GM23338 (cell line): ENCODE measurements around the gene GNL3. TPM values are rescaled to one million over a fixed set of nuclear protein-coding genes. Genes with fewer than 3 reads are reported as not detected.

Experiments
- ATAC-seq: fragments of 200-7000 bp; cut with Tn5 transposase; 3 replicates; pipeline ENCODE4 v1.9.1; 2020
- DNase-seq: peaks from one replicate; pipeline ENCODE4 v3.0.0-alpha.2; 2015; ENCODE audit warnings: low spot score
- H2AFZ ChIP-seq: fragments of 200-600 bp; sonication (generic); 2 replicates; pipeline ENCODE4 v1.8.0; 2016; ENCODE audit warnings: antibody characterized with exemption, mild to moderate bottlenecking, moderate library complexity
- H3F3A ChIP-seq: fragments of 200-600 bp; sonication (generic); replicated peaks from 2 replicates; pipeline ENCODE4 v1.8.0; 2017; ENCODE audit warnings: antibody characterized with exemption, mixed run types, low read depth
- H3K27ac ChIP-seq: fragments of 200-600 bp; sonication (generic); 2 replicates; pipeline ENCODE4 v1.6.1; 2016; ENCODE audit warnings: low read depth
- H3K27me3 ChIP-seq: fragments of 200-600 bp; sonication (generic); 2 replicates; pipeline ENCODE4 v1.8.0; 2016; ENCODE audit warnings: mild to moderate bottlenecking, mixed run types, moderate library complexity; ENCODE audit not compliant: insufficient read depth
- H3K36me3 ChIP-seq: fragments of 200-600 bp; sonication (generic); 2 replicates; pipeline ENCODE4 v1.8.0; 2016; ENCODE audit warnings: mild to moderate bottlenecking; ENCODE audit not compliant: insufficient read depth
- H3K4me1 ChIP-seq: fragments of 200-600 bp; sonication (generic); 2 replicates; pipeline ENCODE4 v1.8.0; 2016; ENCODE audit warnings: mild to moderate bottlenecking, moderate library complexity; ENCODE audit not compliant: insufficient read depth
- H3K4me2 ChIP-seq: fragments of 200-600 bp; sonication (generic); 2 replicates; pipeline ENCODE4 v1.7.1; 2017; ENCODE audit warnings: mixed run types
- H3K4me3 ChIP-seq: fragments of 200-600 bp; sonication (generic); 2 replicates; pipeline ENCODE4 v1.6.1; 2016; ENCODE audit warnings: mixed run types
- H3K79me2 ChIP-seq: fragments of 200-600 bp; sonication (generic); replicated peaks from 2 replicates; pipeline ENCODE4 v1.8.0; 2017; ENCODE audit warnings: mild to moderate bottlenecking; ENCODE audit not compliant: insufficient read depth
- H3K9me2 ChIP-seq: fragments of 200-600 bp; sonication (generic); 2 replicates; pipeline ENCODE4 v1.8.0; 2017; ENCODE audit not compliant: insufficient read depth
- H4K20me1 ChIP-seq: fragments of 200-600 bp; sonication (generic); replicated peaks from 2 replicates; pipeline ENCODE4 v1.8.0; 2017; ENCODE audit warnings: mild to moderate bottlenecking; ENCODE audit not compliant: insufficient read depth
- H3K27ac Mint-ChIP-seq: 2 replicates; pipeline ENCODE4 v1.8.0; 2020; ENCODE audit warnings: inconsistent platforms, mild to moderate bottlenecking, moderate library complexity, mixed read lengths
- H3K27me3 Mint-ChIP-seq: 3 replicates; pipeline ENCODE4 v1.8.0; 2022; ENCODE audit warnings: low read depth, mild to moderate bottlenecking, moderate library complexity, mixed read lengths, inconsistent platforms; ENCODE audit not compliant: insufficient read depth, poor library complexity
- H3K36me3 Mint-ChIP-seq: 3 replicates; pipeline ENCODE4 v1.8.0; 2021; ENCODE audit warnings: low read depth, mild to moderate bottlenecking, inconsistent platforms, moderate library complexity, mixed read lengths
- H3K4me1 Mint-ChIP-seq: 3 replicates; pipeline ENCODE4 v1.8.0; 2020; ENCODE audit warnings: mild to moderate bottlenecking, inconsistent platforms, mixed read lengths
- H3K4me3 Mint-ChIP-seq: 3 replicates; pipeline ENCODE4 v1.8.0; 2021; ENCODE audit warnings: moderate library complexity, mild to moderate bottlenecking, inconsistent platforms, mixed read lengths
- H3K9me3 Mint-ChIP-seq: 3 replicates; pipeline ENCODE4 v1.8.0; 2020; ENCODE audit warnings: moderate library complexity, mild to moderate bottlenecking, inconsistent platforms, mixed read lengths
- CREB1 ChIP-seq: fragments of 250-450 bp; sonication (Bioruptor Pico); IDR thresholded peaks from 2 replicates; pipeline ENCODE4 v1.5.0; 2020; ENCODE audit warnings: low read depth, mild to moderate bottlenecking, moderate library complexity
- POLR2AphosphoS5 ChIP-seq: IDR thresholded peaks from 2 replicates; pipeline ENCODE4 v1.6.1; 2016; ENCODE audit warnings: antibody characterized with exemption, low read depth
- REST ChIP-seq: IDR thresholded peaks from one replicate; pipeline ENCODE4 v1.6.1; 2018; ENCODE audit warnings: antibody characterized with exemption; ENCODE audit not compliant: unreplicated experiment
- ZNF114 ChIP-seq: fragments of 250-450 bp; sonication (Bioruptor Pico); IDR thresholded peaks from 2 replicates; pipeline ENCODE4 v1.5.0; 2020; ENCODE audit warnings: mild to moderate bottlenecking, moderate library complexity
- polyA plus RNA-seq: library from polyadenylated mRNA; unstranded; fragments of >200 nt; fragmentation: Nextera tagmentation; extraction: Ambion mirVana; gene quantifications from 2 replicates; pipeline ENCODE4 v1.2.1, GENCODE V29; 2016
- total RNA-seq: library from RNA; depleted of rRNA; stranded (reverse); fragments of >200 nt; shearing (Covaris generic); gene quantifications from 2 replicates; pipeline ENCODE4 v1.2.3, GENCODE V29; 2014
- TF ChIP-seq, protein P1 (sequence below), 2 experiments: fragments of 200-600 bp in 1 of 2; sonication (generic) in 1 of 2; conservative IDR thresholded peaks; 2 replicates each; pipeline versions ENCODE4 v1.5.1 to v1.6.1; 2016 to 2017; ENCODE audit warnings: antibody characterized with exemption in 2 of 2, low read depth in 2 of 2, mild to moderate bottlenecking in 2 of 2, moderate library complexity in 1 of 2

Gene GNL3
- total and polyA plus RNA-seq, 2 experiments from 2014 or later: 169 to 205 TPM

DNA sequence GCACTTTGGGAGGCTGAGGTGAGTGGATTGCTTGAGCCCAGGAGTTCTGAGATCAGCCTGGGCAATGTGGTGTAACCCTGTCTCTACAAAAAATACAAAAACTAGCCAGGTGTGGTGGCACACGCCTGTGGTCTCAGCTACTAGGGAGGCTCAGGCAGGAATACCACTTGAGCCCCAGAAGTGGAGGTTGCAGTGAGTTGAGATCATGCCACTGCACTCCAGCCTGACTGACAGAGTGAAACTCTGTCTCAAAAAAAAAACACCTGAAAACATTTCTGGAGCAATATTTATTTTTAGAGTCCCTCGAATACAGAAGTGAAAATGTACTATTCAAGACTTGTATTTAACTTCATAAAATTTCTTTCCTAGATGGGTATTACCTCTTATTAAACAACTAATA, 24.7 kb downstream of the GNL3 start (continued):
- TF ChIP-seq REST: no peak

- Histone ChIP-seq H3K4me3 (no peak overlapping the region), H3K79me2 (peaks cover 8% of the 10 kb centered on the region), H3F3A (peaks cover 6% of the 10 kb centered on the region; the same call in 1 of the 2 replicates), H2AFZ (no peak overlapping the region), H3K4me1 (peaks cover 7% of the 10 kb centered on the region; the same call in 1 of the 2 replicates), H3K27me3 (no peaks in the 10 kb centered on the region), H3K4me2 (no peak overlapping the region), H4K20me1 (peaks cover 10% of the 10 kb centered on the region), H3K27ac (no peak overlapping the region), H3K36me3 (peaks cover 13% of the 10 kb centered on the region), H3K9me2 (no peaks in the 10 kb centered on the region)
- DNase-seq (no peak), ATAC-seq (no peak)
- Mint-ChIP-seq H3K4me3 (no peak overlapping the region), H3K27ac (no peak overlapping the region), H3K4me1 (peaks cover 13% of the 10 kb centered on the region), H3K27me3 (no peaks in the 10 kb centered on the region), H3K9me3 (no peaks in the 10 kb centered on the region), H3K36me3 (peaks cover 16% of the 10 kb centered on the region)
- no peak for TF ChIP-seq POLR2AphosphoS5
- TF ChIP-seq CREB1 (CRISPR knock-in tag): no peak
These were observed 26.7 kb downstream of the GNL3 start for GRCh38 chr3:52712291-52713212.

GRCh38 chr3:52714335-52715302, 28.8 kb downstream of the GNL3 start:
- peak overlapping the region; percentile 78 for H3K4me3 ChIP-seq
- no peaks in the 10 kb centered on the region for H3K36me3 ChIP-seq
- no peak overlapping the region for H3K27ac Mint-ChIP-seq
- H3K79me2 ChIP-seq: no peaks in the 10 kb centered on the region; the same call in 1 of the 2 replicates
- H3K4me1 ChIP-seq: peaks cover 7% of the 10 kb centered on the region; the same call in 1 of the 2 replicates
- peak overlapping the region; percentile 92 for H3K4me2 ChIP-seq
- no peaks in the 10 kb centered on the region for H3K9me2 ChIP-seq
- no peaks in the 10 kb centered on the region for H3K9me3 Mint-ChIP-seq
- H3K4me1 Mint-ChIP-seq: peaks cover 12% of the 10 kb centered on the region
- H3K27me3 ChIP-seq: no peaks in the 10 kb centered on the region
- H3K36me3 Mint-ChIP-seq: peaks cover 7% of the 10 kb centered on the region; the same call in 2 of the 3 replicates
- 0 out of 2 replicates have a peak overlapping the region, but pooled peaks have one; percentile 69 for H2AFZ ChIP-seq
- H3K27ac ChIP-seq: peak overlapping the region; percentile 90; the same call in 1 of the 2 replicates
- peaks cover 3% of the 10 kb centered on the region for H3K27me3 Mint-ChIP-seq
- DNase-seq (peak; percentile 95), ATAC-seq (peak; percentile 97)
- H4K20me1 ChIP-seq: no peaks in the 10 kb centered on the region
- peaks cover 6% of the 10 kb centered on the region; the same call in 1 of the 2 replicates for H3F3A ChIP-seq
- H3K4me3 Mint-ChIP-seq: peak overlapping the region; percentile 70
- TF ChIP-seq, protein P1, sequence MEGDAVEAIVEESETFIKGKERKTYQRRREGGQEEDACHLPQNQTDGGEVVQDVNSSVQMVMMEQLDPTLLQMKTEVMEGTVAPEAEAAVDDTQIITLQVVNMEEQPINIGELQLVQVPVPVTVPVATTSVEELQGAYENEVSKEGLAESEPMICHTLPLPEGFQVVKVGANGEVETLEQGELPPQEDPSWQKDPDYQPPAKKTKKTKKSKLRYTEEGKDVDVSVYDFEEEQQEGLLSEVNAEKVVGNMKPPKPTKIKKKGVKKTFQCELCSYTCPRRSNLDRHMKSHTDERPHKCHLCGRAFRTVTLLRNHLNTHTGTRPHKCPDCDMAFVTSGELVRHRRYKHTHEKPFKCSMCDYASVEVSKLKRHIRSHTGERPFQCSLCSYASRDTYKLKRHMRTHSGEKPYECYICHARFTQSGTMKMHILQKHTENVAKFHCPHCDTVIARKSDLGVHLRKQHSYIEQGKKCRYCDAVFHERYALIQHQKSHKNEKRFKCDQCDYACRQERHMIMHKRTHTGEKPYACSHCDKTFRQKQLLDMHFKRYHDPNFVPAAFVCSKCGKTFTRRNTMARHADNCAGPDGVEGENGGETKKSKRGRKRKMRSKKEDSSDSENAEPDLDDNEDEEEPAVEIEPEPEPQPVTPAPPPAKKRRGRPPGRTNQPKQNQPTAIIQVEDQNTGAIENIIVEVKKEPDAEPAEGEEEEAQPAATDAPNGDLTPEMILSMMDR (conservative IDR thresholded peaks at IDR 0.05; ENCODE audit: low read depth in 2 of 2): 0 out of 4 replicates have a peak, but pooled peaks of 1 of the 2 experiments have one; percentile 8
- no peak for TF ChIP-seq ZNF114 (CRISPR knock-in tag)
